Ishikawa (cell line): ENCODE measurements around the gene CALHM2.

Experiments used
- CREB1 ChIP-seq: IDR thresholded peaks from 2 replicates; pipeline ENCODE4 v1.6.1; 2012; ENCODE audit warnings: low read depth
- EP300 ChIP-seq: IDR thresholded peaks from 2 replicates; pipeline ENCODE4 v1.6.1; 2012; ENCODE audit warnings: borderline replicate concordance
- FOXM1 ChIP-seq: IDR thresholded peaks from 2 replicates; pipeline ENCODE4 v1.6.1; 2012; ENCODE audit warnings: low read depth, borderline replicate concordance
- NFIC ChIP-seq: IDR thresholded peaks from 2 replicates; pipeline ENCODE4 v1.6.1; 2012
- REST ChIP-seq: IDR thresholded peaks from 2 replicates; pipeline ENCODE4 v1.6.1; 2012; ENCODE audit warnings: low read depth, mild to moderate bottlenecking
- TAF1 ChIP-seq: IDR thresholded peaks from 2 replicates; pipeline ENCODE4 v1.6.1; 2012; ENCODE audit warnings: low read depth, mild to moderate bottlenecking
- TEAD4 ChIP-seq: IDR thresholded peaks from 2 replicates; pipeline ENCODE4 v1.6.1; 2012
- USF1 ChIP-seq: IDR thresholded peaks from 2 replicates; pipeline ENCODE4 v1.6.1; 2012
- YY1 ChIP-seq: IDR thresholded peaks from 2 replicates; pipeline ENCODE4 v1.6.1; 2012; ENCODE audit warnings: low read depth

- TF ChIP-seq TAF1 (no peak), CREB1 (no peak), USF1 (no peak), YY1 (no peak), NFIC (no peak), FOXM1 (no peak), EP300 (no peak), TEAD4 (no peak), REST (no peak)
These were observed 5.1 kb upstream of the CALHM2 start for GRCh38 chr10:103457176-103457712.
